Gastroesophageal sphincter (tissue), 4 donors: ENCODE data around the gene TTC9B. TPM values are rescaled to one million over a fixed set of nuclear protein-coding genes. Genes with fewer than 3 reads are reported as not detected.

Experiments used
- ATAC-seq: fragments of 150-250 bp; one replicate; pipeline ENCODE4 v1.9.1; 2016; ENCODE audit warnings: mild to moderate bottlenecking, moderate library complexity
- H3K27ac ChIP-seq, 4 donors: fragments of 200-600 bp; sonication (generic) in 3 of 4; 1 replicate in 3 of 4; 2 replicates in 1 of 4; pipeline ENCODE4 v1.5.1; 2016 to 2019
- H3K27me3 ChIP-seq: fragments of 200-600 bp; sonication (generic); one replicate; pipeline ENCODE4 v1.5.1; 2019
- H3K36me3 ChIP-seq, 2 donors: fragments of 200-600 bp; sonication (generic); one replicate each; pipeline ENCODE4 v1.5.1; 2019; ENCODE audit warnings: control low read depth in 1 of 2
- H3K4me1 ChIP-seq, 3 donors: fragments of 200-600 bp; sonication (generic); 1 replicate in 2 of 3; 2 replicates in 1 of 3; pipeline ENCODE4 v1.5.1; 2016 to 2019; ENCODE audit warnings: control low read depth in 2 of 3
- H3K4me3 ChIP-seq, 2 donors: fragments of 200-600 bp; sonication (generic); one replicate each; pipeline ENCODE4 v1.5.1; 2019; ENCODE audit warnings: mild to moderate bottlenecking in 1 of 2, moderate library complexity in 1 of 2
- H3K9me3 ChIP-seq, 3 donors: fragments of 200-600 bp; sonication (generic); one replicate each; pipeline ENCODE4 v1.5.1; 2017 to 2019; ENCODE audit warnings: control low read depth in 2 of 3
- EP300 ChIP-seq: sonication (generic); formaldehyde crosslinking; IDR thresholded peaks from one replicate; pipeline ENCODE4 v1.6.1; 2017; ENCODE audit warnings: antibody characterized with exemption, mild to moderate bottlenecking
- POLR2A ChIP-seq, 2 donors: fragments of 450-650 bp; IDR thresholded peaks; one replicate each; pipeline ENCODE4 v1.6.1; 2017; ENCODE audit warnings: antibody characterized with exemption in 2 of 2, mild to moderate bottlenecking in 2 of 2, moderate library complexity in 1 of 2
- POLR2AphosphoS5 ChIP-seq: sonication (generic); formaldehyde crosslinking; IDR thresholded peaks from one replicate; pipeline ENCODE4 v1.6.1; 2017; ENCODE audit warnings: antibody characterized with exemption
- WGBS, 2 donors: methylation state at CpG; one replicate each; pipeline ENCODE4 v1.1.5; 2018; ENCODE audit warnings: low coverage in 1 of 2; 5-methylcytosine and 5-hydroxymethylcytosine counted together
- total RNA-seq, 4 donors: library from RNA; depleted of rRNA; stranded (reverse); fragments of >200 nt; gene quantifications; one replicate each; pipeline ENCODE4 v1.1.0, GENCODE V29; 2016
- TF ChIP-seq, protein P1 (sequence below), 4 experiments: fragments of 200-600 bp in 2 of 4; fragments of 450-650 bp in 2 of 4; sonication (generic) in 1 of 4; IDR thresholded peaks; one replicate each; pipeline ENCODE4 v1.5.1; 2017 to 2019; ENCODE audit warnings: antibody characterized with exemption in 4 of 4, mild to moderate bottlenecking in 2 of 4, moderate library complexity in 2 of 4

Gene TTC9B
- total RNA-seq, 4 donors from 2014 or later: not detected

DNA sequence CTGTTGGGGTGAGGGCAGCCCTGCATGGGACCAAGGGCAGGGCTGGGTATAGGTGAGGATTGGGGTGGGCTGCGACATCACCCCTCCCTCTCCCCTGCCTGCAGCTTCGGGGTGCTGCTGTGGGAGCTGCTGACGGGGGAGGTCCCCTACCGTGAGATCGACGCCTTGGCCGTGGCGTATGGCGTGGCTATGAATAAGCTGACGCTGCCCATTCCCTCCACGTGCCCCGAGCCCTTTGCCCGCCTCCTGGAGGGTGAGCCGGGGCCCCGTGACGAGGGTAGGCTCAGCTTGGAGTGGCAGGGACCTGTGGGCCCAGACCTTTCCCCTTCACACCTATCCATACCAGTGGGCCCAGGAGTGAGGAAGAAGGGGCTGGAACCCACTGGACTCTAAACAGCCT, 13.8 kb downstream of the TTC9B start:
- H3K27ac ChIP-seq: no peak overlapping the region
- no peak overlapping the region for H3K4me3 ChIP-seq
- H3K36me3 ChIP-seq: peaks cover 0 to 95% of the 10 kb centered on the region in 2 donors
- no peaks in the 10 kb centered on the region for H3K27me3 ChIP-seq
- TF ChIP-seq, protein P1, sequence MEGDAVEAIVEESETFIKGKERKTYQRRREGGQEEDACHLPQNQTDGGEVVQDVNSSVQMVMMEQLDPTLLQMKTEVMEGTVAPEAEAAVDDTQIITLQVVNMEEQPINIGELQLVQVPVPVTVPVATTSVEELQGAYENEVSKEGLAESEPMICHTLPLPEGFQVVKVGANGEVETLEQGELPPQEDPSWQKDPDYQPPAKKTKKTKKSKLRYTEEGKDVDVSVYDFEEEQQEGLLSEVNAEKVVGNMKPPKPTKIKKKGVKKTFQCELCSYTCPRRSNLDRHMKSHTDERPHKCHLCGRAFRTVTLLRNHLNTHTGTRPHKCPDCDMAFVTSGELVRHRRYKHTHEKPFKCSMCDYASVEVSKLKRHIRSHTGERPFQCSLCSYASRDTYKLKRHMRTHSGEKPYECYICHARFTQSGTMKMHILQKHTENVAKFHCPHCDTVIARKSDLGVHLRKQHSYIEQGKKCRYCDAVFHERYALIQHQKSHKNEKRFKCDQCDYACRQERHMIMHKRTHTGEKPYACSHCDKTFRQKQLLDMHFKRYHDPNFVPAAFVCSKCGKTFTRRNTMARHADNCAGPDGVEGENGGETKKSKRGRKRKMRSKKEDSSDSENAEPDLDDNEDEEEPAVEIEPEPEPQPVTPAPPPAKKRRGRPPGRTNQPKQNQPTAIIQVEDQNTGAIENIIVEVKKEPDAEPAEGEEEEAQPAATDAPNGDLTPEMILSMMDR (IDR thresholded peaks at IDR 0.05): no peak
- no peak for TF ChIP-seq POLR2A (IDR thresholded peaks at IDR 0.05)
- TF ChIP-seq EP300: no peak
- no peak for TF ChIP-seq POLR2AphosphoS5
- no CpG with 5 or more reads among the region's 16 CpGs for WGBS, 2 donors
- no peaks in the 10 kb centered on the region for H3K4me1 ChIP-seq
- no peak for ATAC-seq
- H3K9me3 ChIP-seq: peaks cover 0 to 13% (median 0%) of the 10 kb centered on the region in 3 donors

DNA sequence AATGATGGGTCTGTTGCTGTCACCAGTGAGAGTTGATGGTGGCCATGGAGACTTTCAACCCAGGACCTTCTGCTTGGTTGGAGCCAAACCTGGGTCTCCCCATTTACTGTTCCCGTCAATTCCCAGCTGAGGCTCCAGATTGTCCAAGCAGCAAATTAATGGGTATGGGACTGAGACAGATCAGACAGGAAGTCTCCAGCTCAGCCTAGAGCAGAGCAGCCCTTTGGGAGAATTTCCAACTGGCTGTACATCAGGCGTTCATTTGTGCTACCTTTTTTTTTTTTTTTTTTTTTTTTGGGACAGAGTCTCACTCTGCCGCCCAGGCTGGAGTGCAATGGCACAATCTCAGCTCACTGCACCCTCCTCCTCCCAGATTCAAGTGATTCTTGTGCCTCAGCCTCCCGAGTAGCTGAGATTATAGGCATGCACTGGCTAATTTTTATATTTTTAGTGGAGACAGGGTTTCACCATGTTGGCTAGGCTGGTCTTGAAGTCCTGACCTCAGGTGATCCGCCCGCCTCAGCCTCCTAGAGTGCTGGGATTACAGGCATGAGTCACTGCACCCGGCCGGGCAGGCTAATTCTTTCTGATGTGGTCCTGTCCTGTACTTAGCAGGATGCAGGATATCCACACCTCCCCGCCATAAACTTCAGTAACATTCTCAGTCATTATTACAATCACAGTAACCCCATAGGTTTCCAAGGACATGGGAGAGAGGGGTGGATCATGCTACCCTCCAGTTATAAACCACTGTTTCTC, 17.7 kb downstream of the TTC9B start:
- ATAC-seq: no peak
- H3K4me3 ChIP-seq: no peak overlapping the region
- peaks cover 0 to 76% of the 10 kb centered on the region in 2 donors for H3K36me3 ChIP-seq

DNA sequence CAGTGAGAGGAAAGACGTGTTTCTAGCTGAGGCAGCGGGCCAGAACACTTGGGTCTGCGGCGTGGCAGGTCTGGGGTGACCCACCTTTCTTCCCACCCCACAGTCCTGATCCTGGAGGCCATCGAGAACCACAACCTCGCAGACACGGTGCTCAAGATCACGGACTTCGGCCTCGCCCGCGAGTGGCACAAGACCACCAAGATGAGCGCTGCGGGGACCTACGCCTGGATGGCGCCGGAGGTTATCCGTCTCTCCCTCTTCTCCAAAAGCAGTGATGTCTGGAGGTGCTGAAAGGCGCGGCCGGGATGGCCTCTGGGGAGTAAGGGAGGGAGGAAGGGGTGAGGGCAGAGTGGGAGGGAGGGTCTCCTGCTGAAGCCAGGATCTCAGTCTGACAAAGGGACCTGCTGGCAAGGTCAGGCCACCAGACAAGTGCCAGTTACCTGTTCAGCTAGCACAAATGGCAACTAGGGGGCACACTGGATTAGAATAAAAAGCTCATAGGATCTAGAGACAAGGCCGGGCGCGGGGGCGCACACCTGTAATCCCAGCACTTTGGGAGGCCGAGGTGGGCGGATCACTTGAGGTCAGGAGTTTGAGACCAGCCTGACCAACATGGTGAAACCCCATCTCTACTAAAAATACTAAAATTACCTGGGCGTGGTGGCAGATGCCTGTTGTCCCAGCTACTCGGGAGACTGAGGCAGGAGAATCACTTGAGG, 19.8 kb downstream of the TTC9B start:
- peaks cover 0 to 13% (median 0%) of the 10 kb centered on the region in 3 donors for H3K4me1 ChIP-seq
- no peak for ATAC-seq
- TF ChIP-seq EP300 (no peak), POLR2A (IDR thresholded peaks at IDR 0.05) (no peak), POLR2AphosphoS5 (no peak)
- TF ChIP-seq, protein P1 (IDR thresholded peaks at IDR 0.05): no peak
- peaks cover 0 to 55% of the 10 kb centered on the region in 2 donors for H3K36me3 ChIP-seq
- no peaks in the 10 kb centered on the region for H3K9me3 ChIP-seq
- 87 to 97% methylated on average over 3 to 7 of the region's 29 CpGs for whole genome bisulfite sequencing, 2 donors
- H3K4me3 ChIP-seq: no peak overlapping the region
- H3K27me3 ChIP-seq: no peaks in the 10 kb centered on the region
- no peak overlapping the region for H3K27ac ChIP-seq

More for the DNA sequence above, 17.7 kb downstream of the TTC9B start:
- Histone ChIP-seq H3K27ac (no peak overlapping the region), H3K4me1 (no peaks in the 10 kb centered on the region), H3K9me3 (peaks cover 0 to 8% (median 0%) of the 10 kb centered on the region in 3 donors), H3K27me3 (no peaks in the 10 kb centered on the region)
- TF ChIP-seq EP300 (no peak), POLR2AphosphoS5 (no peak), POLR2A (IDR thresholded peaks at IDR 0.05) (no peak)
- TF ChIP-seq, protein P1 (IDR thresholded peaks at IDR 0.05): no peak
- 38 to 86% methylated on average over 2 of the region's 9 CpGs for WGBS, 2 donors

DNA sequence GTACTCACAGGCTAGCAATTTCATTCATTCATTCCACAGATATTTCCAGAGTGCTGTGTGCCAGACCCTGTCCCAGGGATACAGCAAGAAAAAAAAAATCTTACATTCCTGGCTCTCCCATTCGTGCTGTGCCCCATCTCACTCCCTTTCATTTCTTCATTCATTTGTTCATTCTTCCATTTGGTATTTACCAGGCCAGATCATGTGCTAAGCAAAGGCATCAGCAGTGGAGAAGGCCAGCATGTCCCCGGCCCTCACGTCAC, 24.7 kb downstream of the TTC9B start:
- no peak for ATAC-seq
- peaks cover 0 to 41% (median 17%) of the 10 kb centered on the region in 3 donors for H3K4me1 ChIP-seq
- 13 to 79% methylated on average over 1 to 3 of the region's 3 CpGs for WGBS, 2 donors

More for the DNA sequence above, 24.7 kb downstream of the TTC9B start:
- H3K4me3 ChIP-seq: no peak overlapping the region
- no peaks in the 10 kb centered on the region for H3K9me3 ChIP-seq
- peaks cover 0 to 6% of the 10 kb centered on the region in 2 donors for H3K36me3 ChIP-seq
- no peaks in the 10 kb centered on the region for H3K27me3 ChIP-seq
- no peak overlapping the region for H3K27ac ChIP-seq
- TF ChIP-seq EP300 (no peak), POLR2AphosphoS5 (no peak), POLR2A (IDR thresholded peaks at IDR 0.05) (no peak)
- TF ChIP-seq, protein P1 (IDR thresholded peaks at IDR 0.05): no peak
